ENCODE measurements around the gene ZNF432.

ZNF432 gene

DNA sequence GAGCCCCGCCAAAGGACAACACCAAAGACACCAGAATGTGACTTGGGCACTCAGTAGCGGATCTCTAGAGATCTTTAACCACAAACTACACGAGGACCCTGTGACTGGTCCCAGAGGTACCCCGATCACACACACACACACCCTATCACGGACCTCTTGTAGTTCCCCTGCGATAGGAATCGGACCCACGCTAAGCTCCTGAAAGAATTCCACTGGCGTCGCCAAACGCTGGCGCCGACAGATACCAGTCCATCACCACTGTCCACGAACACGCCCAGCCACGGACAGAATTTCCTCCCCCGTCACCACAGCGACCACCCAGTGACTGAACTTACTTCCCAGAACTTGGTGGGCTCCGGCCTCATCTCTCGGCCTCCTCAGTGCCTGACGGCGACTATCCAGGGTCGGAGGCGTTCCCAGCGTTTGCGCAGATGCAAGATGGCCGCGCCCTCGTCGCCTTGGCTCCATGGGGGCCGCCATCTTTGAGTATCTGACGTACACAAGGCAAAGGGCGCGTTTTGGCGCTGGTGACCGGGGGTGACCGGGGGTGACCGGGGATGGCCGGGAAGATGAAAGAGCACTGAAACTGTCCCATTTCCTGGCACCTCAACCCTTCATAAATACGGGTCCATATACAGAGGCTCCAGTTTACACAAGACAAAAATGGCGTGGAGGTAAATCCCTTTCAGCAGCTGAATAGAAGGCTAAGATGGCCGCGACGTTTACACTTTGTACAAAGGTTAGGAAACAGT lies 40.7 kb downstream of the ZNF432 start, which contains the start of gene ZNF615:
ZNF615 (minus strand) TSS at position 406 of the 752 bp plus-strand sequence. CDS start 4,500 bp downstream, outside the sequence.
- peaks cover 11% of the 10 kb centered on the region for H3K4me1 ChIP-seq (ENCODE audit: control insufficient read depth, low read length)
- no peak within 1 kb of the TSS for H3K27ac ChIP-seq (ENCODE audit: low read depth, low read length)
- TF ChIP-seq, protein P1, sequence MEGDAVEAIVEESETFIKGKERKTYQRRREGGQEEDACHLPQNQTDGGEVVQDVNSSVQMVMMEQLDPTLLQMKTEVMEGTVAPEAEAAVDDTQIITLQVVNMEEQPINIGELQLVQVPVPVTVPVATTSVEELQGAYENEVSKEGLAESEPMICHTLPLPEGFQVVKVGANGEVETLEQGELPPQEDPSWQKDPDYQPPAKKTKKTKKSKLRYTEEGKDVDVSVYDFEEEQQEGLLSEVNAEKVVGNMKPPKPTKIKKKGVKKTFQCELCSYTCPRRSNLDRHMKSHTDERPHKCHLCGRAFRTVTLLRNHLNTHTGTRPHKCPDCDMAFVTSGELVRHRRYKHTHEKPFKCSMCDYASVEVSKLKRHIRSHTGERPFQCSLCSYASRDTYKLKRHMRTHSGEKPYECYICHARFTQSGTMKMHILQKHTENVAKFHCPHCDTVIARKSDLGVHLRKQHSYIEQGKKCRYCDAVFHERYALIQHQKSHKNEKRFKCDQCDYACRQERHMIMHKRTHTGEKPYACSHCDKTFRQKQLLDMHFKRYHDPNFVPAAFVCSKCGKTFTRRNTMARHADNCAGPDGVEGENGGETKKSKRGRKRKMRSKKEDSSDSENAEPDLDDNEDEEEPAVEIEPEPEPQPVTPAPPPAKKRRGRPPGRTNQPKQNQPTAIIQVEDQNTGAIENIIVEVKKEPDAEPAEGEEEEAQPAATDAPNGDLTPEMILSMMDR (IDR thresholded peaks at IDR 0.05; ENCODE audit: low read depth, low read length, poor library complexity, severe bottlenecking): no peak
- no peak for TF ChIP-seq EZH2phosphoT487 (IDR thresholded peaks at IDR 0.05; ENCODE audit: borderline replicate concordance, low read length)

DNA sequence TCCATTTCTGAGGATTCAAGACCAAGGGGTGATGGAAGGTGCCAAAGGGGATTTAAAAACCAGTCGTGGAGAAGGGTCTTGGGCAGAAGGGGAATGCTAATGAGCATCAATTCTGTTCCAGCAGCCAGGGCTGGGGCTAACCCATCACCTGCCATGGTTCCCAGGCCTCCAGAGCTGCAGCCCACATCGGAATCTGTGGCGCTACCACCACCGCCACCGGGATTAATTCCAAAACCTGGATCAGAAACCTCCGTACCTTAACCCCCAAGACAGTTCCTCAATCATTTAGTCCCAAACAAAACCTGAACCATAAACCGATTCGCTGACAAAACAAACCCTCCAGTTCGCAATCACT lies 41.2 kb downstream of the ZNF432 start:
- Histone ChIP-seq H3K36me3 (ENCODE audit: control insufficient read depth, low read length) (no peaks in the 10 kb centered on the region; the same call in 1 of the 2 replicates), H3K27ac (ENCODE audit: low read depth, low read length) (no peak overlapping the region), H3K4me3 (ENCODE audit: low read length) (peak overlapping the region; percentile 77)

More for the DNA sequence above, 40.7 kb downstream of the ZNF432 start, which contains the start of gene ZNF615:
- Histone ChIP-seq H3K79me2 (ENCODE audit: control insufficient read depth, low read length) (no peaks in the 10 kb centered on the region), H3F3A (ENCODE audit: control insufficient read depth, insufficient read depth) (0 out of 2 replicates have a peak, but pooled peaks cover 2% of the 10 kb centered on the region), H3K9me2 (replicated peaks; ENCODE audit: control insufficient read depth, low read length) (no peaks in the 10 kb centered on the region), H3K4me3 (ENCODE audit: low read length) (peak within 1 kb of the TSS; percentile 77), H3K27me3 (ENCODE audit: control insufficient read depth, low read length) (no peaks in the 10 kb centered on the region), H3K4me2 (ENCODE audit: low read length) (peak within 1 kb of the TSS; percentile 76), H3K36me3 (ENCODE audit: control insufficient read depth, low read length) (peaks cover 4% of the 10 kb centered on the region), H3K9me3 (ENCODE audit: control insufficient read depth, insufficient read depth, low read length) (peaks cover 42% of the 10 kb centered on the region), H4K20me1 (ENCODE audit: control insufficient read depth, insufficient read depth, low read depth, low read length) (no peaks in the 10 kb centered on the region)

DNA sequence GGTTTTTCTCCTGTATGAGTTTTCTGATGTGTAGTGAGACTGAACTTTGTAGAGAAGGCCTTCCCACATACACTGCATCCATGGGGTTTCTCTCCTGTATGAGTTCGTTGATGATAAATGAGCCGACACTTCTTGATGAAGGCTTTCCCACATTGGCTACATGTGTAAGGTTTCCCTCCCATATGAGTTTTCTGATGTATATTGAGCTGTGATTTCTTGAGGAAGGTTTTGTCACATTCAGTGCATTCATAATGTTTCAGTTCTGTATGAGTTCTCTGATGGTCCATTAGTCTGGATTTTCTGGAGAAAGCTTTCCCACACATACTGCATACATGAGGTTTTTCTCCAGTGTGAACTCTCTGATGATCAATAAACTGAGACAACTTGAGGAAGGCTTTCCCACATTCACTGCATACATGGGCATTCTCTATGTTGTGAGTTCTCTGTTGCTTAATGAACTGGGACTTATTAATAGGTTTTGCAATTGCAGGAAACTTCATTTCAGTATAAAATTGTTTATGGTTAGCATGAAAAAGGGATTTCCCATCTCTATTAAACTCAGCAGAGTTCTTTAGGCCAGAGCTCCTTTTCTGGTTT lies 54.5 kb downstream of the ZNF432 start:
- no peak overlapping the region for H3K4me3 ChIP-seq (ENCODE audit: low read length)
- TF ChIP-seq EZH2phosphoT487 (IDR thresholded peaks at IDR 0.05; ENCODE audit: borderline replicate concordance, low read length): no peak
- TF ChIP-seq, protein P1 (IDR thresholded peaks at IDR 0.05; ENCODE audit: low read depth, low read length, poor library complexity, severe bottlenecking): no peak
- no peaks in the 10 kb centered on the region for H3K79me2 ChIP-seq (ENCODE audit: control insufficient read depth, low read length)

More for the DNA sequence above, 41.2 kb downstream of the ZNF432 start:
- Histone ChIP-seq H3F3A (ENCODE audit: control insufficient read depth, insufficient read depth) (0 out of 2 replicates have a peak, but pooled peaks cover 2% of the 10 kb centered on the region), H3K9me2 (replicated peaks; ENCODE audit: control insufficient read depth, low read length) (no peaks in the 10 kb centered on the region), H3K27me3 (ENCODE audit: control insufficient read depth, low read length) (no peaks in the 10 kb centered on the region), H3K79me2 (ENCODE audit: control insufficient read depth, low read length) (no peaks in the 10 kb centered on the region), H4K20me1 (ENCODE audit: control insufficient read depth, insufficient read depth, low read depth, low read length) (no peaks in the 10 kb centered on the region), H3K4me1 (ENCODE audit: control insufficient read depth, low read length) (peaks cover 11% of the 10 kb centered on the region), H3K4me2 (ENCODE audit: low read length) (peak overlapping the region; percentile 76), H3K9me3 (ENCODE audit: control insufficient read depth, insufficient read depth, low read length) (peaks cover 42% of the 10 kb centered on the region)
- TF ChIP-seq EZH2phosphoT487 (IDR thresholded peaks at IDR 0.05; ENCODE audit: borderline replicate concordance, low read length): no peak
- TF ChIP-seq, protein P1 (IDR thresholded peaks at IDR 0.05; ENCODE audit: low read depth, low read length, poor library complexity, severe bottlenecking): no peak

More for the DNA sequence above, 54.5 kb downstream of the ZNF432 start:
- Histone ChIP-seq H3K4me2 (ENCODE audit: low read length) (no peak overlapping the region), H4K20me1 (ENCODE audit: control insufficient read depth, insufficient read depth, low read depth, low read length) (no peaks in the 10 kb centered on the region), H3K27ac (ENCODE audit: low read depth, low read length) (no peak overlapping the region), H3K9me3 (ENCODE audit: control insufficient read depth, insufficient read depth, low read length) (peaks cover 43% of the 10 kb centered on the region), H3K9me2 (replicated peaks; ENCODE audit: control insufficient read depth, low read length) (no peaks in the 10 kb centered on the region), H3K4me1 (ENCODE audit: control insufficient read depth, low read length) (no peaks in the 10 kb centered on the region), H3K27me3 (ENCODE audit: control insufficient read depth, low read length) (no peaks in the 10 kb centered on the region), H3F3A (ENCODE audit: control insufficient read depth, insufficient read depth) (no peaks in the 10 kb centered on the region), H3K36me3 (ENCODE audit: control insufficient read depth, low read length) (no peaks in the 10 kb centered on the region)

All from DOHH2 (cell line).